Trophoblast cell (in vitro differentiated cells and primary cell): ENCODE measurements around the gene PTPRU.

ENCODE experiments used
- DNase-seq, 2 donors: peaks; one replicate each; pipeline ENCODE4 v3.0.0-alpha.2; 2016
- H2AFZ ChIP-seq: 2 replicates; pipeline ENCODE4 v1.6.1; 2013; ENCODE audit warnings: low read length, moderate library complexity, mild to moderate bottlenecking; ENCODE audit not compliant: insufficient read depth, poor library complexity
- H2AK5ac ChIP-seq: 2 replicates; pipeline ENCODE4 v1.6.1; 2013; ENCODE audit warnings: mild to moderate bottlenecking, low read length
- H2BK120ac ChIP-seq: 2 replicates; pipeline ENCODE4 v1.6.1; 2013; ENCODE audit warnings: low read length, mild to moderate bottlenecking, moderate library complexity; ENCODE audit not compliant: insufficient read depth, poor library complexity
- H2BK12ac ChIP-seq: 2 replicates; pipeline ENCODE4 v1.6.1; 2013; ENCODE audit warnings: mild to moderate bottlenecking, low read length, moderate library complexity
- H2BK5ac ChIP-seq: 2 replicates; pipeline ENCODE4 v1.6.1; 2013; ENCODE audit warnings: low read length, low read depth, moderate library complexity, mild to moderate bottlenecking; ENCODE audit not compliant: poor library complexity
- H3K14ac ChIP-seq: 2 replicates; pipeline ENCODE4 v1.6.1; 2013; ENCODE audit warnings: mild to moderate bottlenecking, low read length
- H3K18ac ChIP-seq: 2 replicates; pipeline ENCODE4 v1.6.1; 2013; ENCODE audit warnings: mild to moderate bottlenecking, low read length
- H3K23ac ChIP-seq: 2 replicates; pipeline ENCODE4 v1.6.1; 2013; ENCODE audit warnings: low read length
- H3K27ac ChIP-seq: 2 replicates; pipeline ENCODE4 v1.5.1; 2013; ENCODE audit warnings: low read depth, mild to moderate bottlenecking, inconsistent platforms, low read length, moderate library complexity
- H3K27me3 ChIP-seq: 2 replicates; pipeline ENCODE4 v1.6.1; 2013; ENCODE audit warnings: inconsistent platforms, mild to moderate bottlenecking, low read length, moderate library complexity; ENCODE audit not compliant: insufficient read depth
- H3K36me3 ChIP-seq, 2 experiments: 1 replicate in 1 of 2; 2 replicates in 1 of 2; pipeline ENCODE4 v1.6.1; 2013; ENCODE audit warnings: low read length in 2 of 2, mild to moderate bottlenecking in 2 of 2, moderate library complexity in 1 of 2; ENCODE audit not compliant: insufficient read depth in 2 of 2, control insufficient read depth in 1 of 2
- H3K4ac ChIP-seq: 2 replicates; pipeline ENCODE4 v1.6.1; 2013; ENCODE audit warnings: low read depth, mild to moderate bottlenecking, low read length, moderate library complexity
- H3K4me1 ChIP-seq, 2 experiments: 1 replicate in 1 of 2; 2 replicates in 1 of 2; pipeline ENCODE4 v1.6.1; 2013; ENCODE audit warnings: low read length in 2 of 2, mild to moderate bottlenecking in 2 of 2, moderate library complexity in 1 of 2; ENCODE audit not compliant: insufficient read depth in 2 of 2, control insufficient read depth in 1 of 2
- H3K4me2 ChIP-seq: 2 replicates; pipeline ENCODE4 v1.6.1; 2013; ENCODE audit warnings: inconsistent platforms, mild to moderate bottlenecking, low read length, moderate library complexity
- H3K4me3 ChIP-seq: 2 replicates; pipeline ENCODE4 v1.5.1; 2013; ENCODE audit warnings: mild to moderate bottlenecking, low read depth, low read length, inconsistent platforms
- H3K79me1 ChIP-seq: one replicate; pipeline ENCODE4 v1.6.1; 2013; ENCODE audit warnings: low read length
- H3K79me2 ChIP-seq: 2 replicates; pipeline ENCODE4 v1.6.1; 2013; ENCODE audit warnings: low read length, mild to moderate bottlenecking; ENCODE audit not compliant: control insufficient read depth, insufficient read depth, poor library complexity
- H3K9ac ChIP-seq: 2 replicates; pipeline ENCODE4 v1.6.1; 2013; ENCODE audit warnings: mild to moderate bottlenecking, low read length
- H3K9me3 ChIP-seq: 2 replicates; pipeline ENCODE4 v1.6.1; 2013; ENCODE audit warnings: low read depth, mild to moderate bottlenecking, control low read depth, inconsistent platforms, low read length; ENCODE audit not compliant: insufficient read depth
- H4K12ac ChIP-seq: 2 replicates; pipeline ENCODE4 v1.6.1; 2013; ENCODE audit warnings: low read depth, mild to moderate bottlenecking, low read length, moderate library complexity
- H4K8ac ChIP-seq: 2 replicates; pipeline ENCODE4 v1.6.1; 2013; ENCODE audit warnings: low read depth, mild to moderate bottlenecking, low read length, moderate library complexity
- H4K91ac ChIP-seq: one replicate; pipeline ENCODE4 v1.6.1; 2013; ENCODE audit warnings: low read depth, mild to moderate bottlenecking, low read length, moderate library complexity
- WGBS: extraction: QIAGEN DNeasy Blood & Tissue Kit; methylation state at CpG from one replicate; pipeline ENCODE4 v1.1.7; 2013; ENCODE audit warnings: missing lambda C conversion rate; ENCODE audit not compliant: insufficient read length, insufficient coverage; ENCODE audit errors: extremely low coverage; 5-methylcytosine and 5-hydroxymethylcytosine counted together

Gene PTPRU

DNA sequence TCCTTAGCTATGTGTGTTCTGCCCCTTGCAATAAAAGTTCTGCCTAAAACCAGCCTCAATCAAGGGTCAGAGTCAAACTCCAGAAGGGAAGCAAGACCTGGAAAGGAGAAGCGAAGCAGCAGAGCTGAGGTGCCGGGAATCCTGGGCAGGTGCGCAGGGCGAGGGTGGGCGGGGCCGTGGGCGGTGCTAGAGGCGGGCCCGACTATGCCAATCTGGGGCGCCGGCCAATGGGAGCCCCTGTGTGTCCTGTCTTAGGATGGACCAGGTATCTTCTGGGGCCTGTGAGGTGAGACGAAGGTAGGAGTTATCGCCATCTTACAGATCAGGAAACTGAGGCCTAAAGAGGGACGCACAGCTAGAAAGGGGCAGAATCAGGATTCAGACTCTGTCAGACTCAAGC lies 120.3 kb downstream of the PTPRU start:
- H3K4ac ChIP-seq: no peak overlapping the region
- no peak overlapping the region for H3K9ac ChIP-seq
- no peak overlapping the region for H3K18ac ChIP-seq
- H3K23ac ChIP-seq: no peak overlapping the region
- no peak overlapping the region for H4K8ac ChIP-seq
- H4K12ac ChIP-seq: no peak overlapping the region
- H3K9me3 ChIP-seq: no peaks in the 10 kb centered on the region
- no peak overlapping the region for H3K14ac ChIP-seq
- H4K91ac ChIP-seq: no peak overlapping the region
- DNase-seq: no peak
- H3K36me3 ChIP-seq: no peaks in the 10 kb centered on the region
- no peaks in the 10 kb centered on the region for H3K4me1 ChIP-seq
- no peaks in the 10 kb centered on the region for H3K27me3 ChIP-seq
- no peak overlapping the region for H2BK120ac ChIP-seq
- no peak overlapping the region for H2AFZ ChIP-seq
- no peak overlapping the region for H2BK5ac ChIP-seq
- H2BK12ac ChIP-seq: no peak overlapping the region
- H3K4me2 ChIP-seq: no peak overlapping the region
- H2AK5ac ChIP-seq: no peak overlapping the region
- H3K79me2 ChIP-seq: no peaks in the 10 kb centered on the region
- H3K79me1 ChIP-seq: no peaks in the 10 kb centered on the region
- no CpG with 5 or more reads among the region's 14 CpGs for whole genome bisulfite sequencing
- H3K4me3 ChIP-seq: no peak overlapping the region
- no peak overlapping the region for H3K27ac ChIP-seq

DNA sequence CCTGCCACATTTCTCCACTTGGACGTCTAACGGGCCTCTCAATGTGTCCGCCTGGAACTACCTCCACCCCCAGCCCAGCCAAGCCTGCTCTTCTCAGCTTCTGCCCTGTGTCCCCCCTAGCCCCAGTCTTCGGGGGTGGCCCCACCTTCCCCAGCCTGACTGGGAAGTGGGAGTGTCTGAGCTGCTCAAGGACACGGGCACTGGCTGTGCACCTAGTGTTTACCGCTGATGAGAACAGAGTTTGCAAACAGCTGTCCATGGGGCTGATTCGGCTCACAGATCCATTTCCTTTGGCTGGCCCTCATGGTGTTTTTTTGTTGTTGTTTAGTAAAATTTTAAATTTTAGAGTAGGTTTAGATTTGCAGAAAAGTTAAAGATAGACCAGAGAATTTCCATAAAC lies 121.1 kb downstream of the PTPRU start:
- Histone ChIP-seq H4K12ac (no peak overlapping the region), H2BK120ac (no peak overlapping the region), H3K4me3 (no peak overlapping the region), H3K79me1 (no peaks in the 10 kb centered on the region), H3K27ac (no peak overlapping the region), H3K9ac (no peak overlapping the region), H3K4me2 (no peak overlapping the region), H2AFZ (no peak overlapping the region), H3K14ac (no peak overlapping the region), H3K18ac (no peak overlapping the region), H3K36me3 (no peaks in the 10 kb centered on the region), H2AK5ac (no peak overlapping the region), H3K4me1 (no peaks in the 10 kb centered on the region), H2BK5ac (no peak overlapping the region), H3K27me3 (no peaks in the 10 kb centered on the region), H4K8ac (no peak overlapping the region), H2BK12ac (no peak overlapping the region), H4K91ac (no peak overlapping the region), H3K23ac (no peak overlapping the region), H3K4ac (no peak overlapping the region), H3K79me2 (no peaks in the 10 kb centered on the region), H3K9me3 (no peaks in the 10 kb centered on the region)
- no CpG with 5 or more reads among the region's 7 CpGs for WGBS
- no peak for DNase-seq

GRCh38 chr1:29358183-29358582 lies 121.9 kb downstream of the PTPRU start:
- Histone ChIP-seq H4K91ac (no peak overlapping the region), H4K12ac (no peak overlapping the region), H4K8ac (no peak overlapping the region), H3K4me2 (no peak overlapping the region), H3K27me3 (no peaks in the 10 kb centered on the region), H2AFZ (no peak overlapping the region), H2BK120ac (no peak overlapping the region), H3K27ac (no peak overlapping the region), H3K18ac (no peak overlapping the region), H3K23ac (no peak overlapping the region), H3K4ac (no peak overlapping the region), H3K4me3 (no peak overlapping the region), H2BK5ac (no peak overlapping the region), H3K9ac (no peak overlapping the region), H3K79me2 (no peaks in the 10 kb centered on the region), H2AK5ac (no peak overlapping the region), H2BK12ac (no peak overlapping the region), H3K36me3 (no peaks in the 10 kb centered on the region), H3K4me1 (no peaks in the 10 kb centered on the region), H3K79me1 (no peaks in the 10 kb centered on the region), H3K9me3 (no peaks in the 10 kb centered on the region), H3K14ac (no peak overlapping the region)
- no peak for DNase-seq
- WGBS: no CpG with 5 or more reads among the region's 6 CpGs

DNA sequence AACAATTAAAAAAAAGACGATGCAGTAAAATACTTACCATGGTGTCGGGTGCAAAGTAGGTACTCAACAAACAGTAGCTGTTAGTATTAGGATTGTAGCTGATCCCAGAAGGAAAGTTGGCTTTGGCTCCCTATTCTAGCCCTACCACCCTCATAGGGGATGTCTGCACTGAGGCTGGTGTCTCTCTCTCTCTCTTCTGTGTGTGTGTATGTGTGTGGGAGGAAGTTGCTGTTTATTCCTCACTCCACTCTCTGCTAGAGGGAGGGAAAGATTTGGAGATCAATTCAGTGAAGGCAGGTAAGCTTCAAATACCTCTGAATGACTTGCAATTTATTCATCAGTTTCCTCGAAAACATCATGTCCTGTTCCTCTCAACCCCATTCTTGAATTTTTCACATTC lies 124.4 kb downstream of the PTPRU start:
- no peaks in the 10 kb centered on the region for H3K36me3 ChIP-seq
- no peak overlapping the region for H3K27ac ChIP-seq
- H3K79me2 ChIP-seq: no peaks in the 10 kb centered on the region
- no peak overlapping the region for H3K18ac ChIP-seq
- H4K8ac ChIP-seq: no peak overlapping the region
- H3K4ac ChIP-seq: no peak overlapping the region
- no peak overlapping the region for H3K4me2 ChIP-seq
- no peak overlapping the region for H2BK12ac ChIP-seq
- no peaks in the 10 kb centered on the region for H3K79me1 ChIP-seq
- no peak overlapping the region for H2BK120ac ChIP-seq
- H3K14ac ChIP-seq: no peak overlapping the region
- no peaks in the 10 kb centered on the region for H3K27me3 ChIP-seq
- H3K4me3 ChIP-seq: no peak overlapping the region
- H4K12ac ChIP-seq: no peak overlapping the region
- no CpG with 5 or more reads among the region's 3 CpGs for WGBS
- H4K91ac ChIP-seq: no peak overlapping the region
- H2BK5ac ChIP-seq: no peak overlapping the region
- DNase-seq: no peak
- no peaks in the 10 kb centered on the region for H3K4me1 ChIP-seq
- H3K9ac ChIP-seq: no peak overlapping the region
- H2AK5ac ChIP-seq: no peak overlapping the region
- no peak overlapping the region for H2AFZ ChIP-seq
- no peak overlapping the region for H3K23ac ChIP-seq
- no peaks in the 10 kb centered on the region for H3K9me3 ChIP-seq
